Measurements from ENCODE around the gene ADD2.

ADD2 gene

DNA sequence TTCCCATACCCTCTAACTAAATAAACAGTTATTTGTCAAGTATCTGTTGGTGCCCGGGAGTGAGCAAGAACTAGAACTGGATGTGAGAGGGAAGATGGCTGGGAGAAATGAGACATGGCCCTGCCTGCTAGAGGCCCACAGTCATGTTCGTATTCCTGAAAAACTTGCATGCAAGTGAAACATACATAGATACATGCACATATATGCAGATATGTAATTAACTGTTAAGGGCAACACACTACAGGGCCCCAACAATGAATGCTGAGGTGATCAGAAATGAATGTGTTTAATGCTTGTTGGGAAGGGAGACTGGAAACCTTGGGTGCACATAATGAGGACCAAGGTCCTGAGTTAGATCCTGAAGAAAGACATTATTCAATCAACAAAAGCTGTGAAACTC, 49.8 kb downstream of the ADD2 start:
- DNase-seq = no peak

DNA sequence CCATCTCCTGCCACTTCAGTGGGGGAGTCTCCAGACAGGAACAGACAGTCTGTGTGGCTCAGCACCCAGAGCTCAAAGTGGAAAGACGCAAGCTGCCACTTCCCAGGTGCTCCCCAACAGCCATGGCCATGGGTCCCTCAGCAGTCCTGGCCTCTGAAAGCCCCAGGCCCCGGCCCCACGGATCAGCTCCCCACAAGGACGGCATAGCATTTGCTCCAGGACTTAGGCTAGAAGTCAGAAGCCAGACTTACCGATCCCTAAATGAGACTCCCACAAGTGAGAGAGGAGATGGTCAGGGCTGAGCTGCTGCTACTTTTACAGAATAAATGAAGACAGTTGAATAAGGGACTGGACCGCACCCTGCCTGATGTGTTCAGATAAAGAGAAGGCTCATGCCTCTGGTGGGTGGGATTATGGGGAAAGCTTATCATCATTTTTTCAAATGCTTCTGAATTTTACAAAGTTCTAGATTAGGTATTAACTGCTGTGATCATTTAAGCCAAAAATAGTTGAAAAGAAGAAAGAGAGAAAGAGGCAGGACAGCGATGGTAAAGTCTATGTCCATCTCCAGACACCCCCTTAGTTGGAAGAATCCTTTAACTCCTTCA, 50.5 kb downstream of the ADD2 start:
- no peak for DNase-seq

DNA sequence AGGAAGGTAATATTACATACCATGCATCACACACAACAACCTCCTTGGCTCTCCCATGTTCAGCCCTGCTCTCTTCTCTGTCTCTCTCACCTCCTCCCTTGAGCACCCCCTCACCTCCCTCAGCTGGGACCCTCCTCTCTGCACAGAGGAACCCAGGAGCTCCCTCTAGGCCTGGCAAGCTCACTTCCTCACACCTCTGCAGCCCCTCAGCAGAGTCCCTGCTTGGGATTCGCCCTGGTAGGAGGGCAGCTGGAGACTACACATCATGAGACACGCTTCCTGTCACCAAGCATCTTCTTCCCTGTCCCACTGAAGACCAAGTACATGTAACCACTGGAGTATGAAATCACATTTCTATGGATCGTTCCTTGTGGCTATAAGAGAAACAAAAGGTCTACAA, 51.0 kb downstream of the ADD2 start:
- no peak for DNase-seq

DNA sequence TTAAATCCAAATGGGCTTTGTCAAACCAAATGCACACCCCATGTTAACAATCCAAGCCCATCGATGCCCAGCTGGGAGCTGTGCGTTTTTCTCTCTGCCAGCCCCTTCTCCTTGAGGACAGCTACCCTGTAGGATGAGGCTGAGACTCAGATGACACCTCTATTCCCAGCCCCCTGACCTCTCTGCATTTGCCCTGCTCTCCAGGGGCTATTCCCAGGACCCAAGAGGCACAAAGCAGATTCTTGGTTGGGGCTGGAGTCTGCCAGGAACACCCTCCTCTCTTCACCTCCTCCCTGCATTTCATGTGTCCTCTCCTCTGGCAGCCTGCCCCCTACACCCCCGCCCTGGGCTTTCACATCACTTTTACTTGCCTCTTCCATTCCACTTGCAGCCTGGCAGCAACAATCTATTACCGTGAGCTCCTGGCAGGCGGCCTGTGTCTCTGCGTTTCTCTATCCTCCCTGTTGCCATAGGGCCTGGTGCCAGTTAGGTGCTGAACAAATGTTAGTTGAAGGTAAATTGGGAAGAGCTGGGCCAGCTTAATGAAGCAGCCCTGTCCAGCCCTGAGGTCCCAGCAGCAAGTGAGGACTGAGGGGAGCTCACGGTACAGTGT, 51.8 kb downstream of the ADD2 start:
- no peak for DNase-seq

GRCh38 chr2:70715071-70715985, 52.7 kb downstream of the ADD2 start:
- no peak for DNase-seq

- DNase-seq = no peak
Observed at GRCh38 chr2:70714141-70714905, 53.7 kb downstream of the ADD2 start.

GRCh38 chr2:70712916-70713315, 55.1 kb downstream of the ADD2 start:
- no peak for DNase-seq

DNA sequence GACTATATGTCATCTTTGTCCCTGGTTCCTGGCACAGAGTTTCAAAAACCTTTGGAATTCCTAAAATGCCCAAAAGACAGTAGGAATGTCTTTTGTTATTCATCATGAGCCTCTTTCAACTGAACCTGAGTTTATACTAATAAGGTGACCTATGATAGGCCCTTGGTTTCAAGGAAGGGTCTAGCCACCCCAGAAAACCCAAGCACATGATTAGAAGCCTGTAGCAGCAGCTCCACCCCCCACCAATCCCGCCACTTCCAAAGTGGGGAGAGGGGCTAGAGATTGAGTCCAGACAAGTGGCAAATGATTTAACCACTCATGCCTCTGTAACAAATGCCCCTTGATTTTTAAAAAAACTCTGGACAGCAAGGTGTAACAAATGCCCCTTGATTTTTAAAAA, 56.8 kb downstream of the ADD2 start:
- no peak for DNase-seq

DNA sequence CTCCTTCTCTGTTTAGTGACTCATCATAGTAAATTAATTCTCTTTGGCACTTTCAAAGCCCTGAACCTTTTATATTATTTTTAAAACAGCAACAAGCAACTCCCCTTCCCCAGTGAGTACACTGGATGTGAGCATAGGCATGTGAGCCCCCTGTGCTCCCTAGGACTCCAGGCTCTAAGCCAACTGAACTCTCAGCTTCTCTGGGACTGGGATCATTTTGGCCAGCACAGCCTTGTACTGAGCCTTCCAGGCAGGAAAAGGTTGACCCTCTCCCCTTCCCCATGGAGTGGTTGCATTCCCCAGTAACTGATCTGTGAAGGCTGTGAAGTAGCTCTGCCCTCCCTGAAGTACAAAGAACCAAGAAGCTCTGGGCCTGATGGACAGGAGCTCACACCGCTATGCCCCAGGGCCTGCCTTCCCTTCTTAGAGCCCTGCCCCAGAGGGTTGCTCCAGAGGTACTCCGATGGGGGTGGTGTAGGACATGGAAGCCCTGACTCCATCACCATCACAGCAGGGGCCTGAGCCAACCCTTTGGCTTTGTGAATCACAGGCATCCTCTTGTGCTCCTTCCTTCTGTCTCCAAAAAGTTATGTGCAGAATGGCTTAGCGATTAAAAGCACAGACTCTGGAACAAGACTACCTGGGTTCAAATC, 57.8 kb downstream of the ADD2 start:
- DNase-seq = no peak

- DNase-seq = no peak
Observed at GRCh38 chr2:70709275-70710037, 58.5 kb downstream of the ADD2 start.

DNA sequence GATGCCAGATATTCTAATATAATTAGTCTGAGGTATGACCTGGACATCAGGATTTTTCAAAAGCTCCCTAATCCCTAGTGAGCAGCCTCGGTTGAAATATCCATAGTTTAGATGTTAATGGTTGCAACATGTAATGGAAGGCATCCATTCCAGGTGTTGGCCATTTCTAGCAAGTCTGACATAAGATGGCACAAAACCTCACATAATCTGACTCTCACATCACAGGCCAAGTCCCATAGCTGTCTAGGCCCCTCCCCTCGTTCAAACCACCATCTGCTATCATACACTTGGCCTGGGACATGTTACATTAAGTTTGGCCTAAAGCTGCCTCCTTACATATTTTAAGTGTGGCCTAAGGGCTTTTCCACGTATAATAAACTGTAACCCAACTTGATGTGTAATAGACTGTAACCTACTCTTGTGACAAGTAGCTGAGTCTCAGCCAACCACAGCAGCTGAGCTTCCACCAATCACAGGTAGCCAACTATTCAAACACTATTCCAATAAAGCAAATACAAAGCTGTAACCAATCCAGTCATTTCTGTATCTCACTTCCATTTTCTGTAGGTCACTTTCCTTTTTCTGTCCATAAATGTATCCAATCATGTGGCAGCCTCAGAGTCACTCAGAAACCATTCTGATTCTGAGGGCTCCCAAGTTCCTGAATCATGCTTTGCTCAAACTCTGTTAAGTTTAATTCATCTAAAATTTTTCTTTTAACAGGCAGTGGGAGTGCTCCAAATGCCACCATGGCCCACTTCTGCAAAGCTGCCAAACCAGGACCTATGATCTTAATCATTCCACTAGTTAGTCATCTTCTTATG, 59.4 kb downstream of the ADD2 start:
- no peak for DNase-seq

DNA sequence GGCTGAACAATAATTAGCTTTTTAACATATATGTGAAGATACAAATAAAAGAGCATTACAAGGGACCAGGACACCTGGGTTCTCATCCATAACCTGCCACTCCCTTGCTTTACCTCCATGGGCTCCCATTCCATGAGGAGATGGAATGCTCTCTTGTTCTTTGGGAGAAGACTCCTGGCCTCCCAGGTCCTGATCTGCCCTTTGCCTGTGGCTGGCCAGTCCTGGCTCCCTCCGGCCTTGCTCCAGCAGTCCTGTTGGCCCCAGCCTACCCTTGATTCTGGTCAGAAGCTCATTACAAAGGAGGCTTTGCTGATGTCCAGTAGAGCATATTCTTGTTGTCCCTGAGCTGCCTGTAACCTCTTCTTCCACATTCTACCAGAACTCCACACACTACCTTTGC, 60.3 kb downstream of the ADD2 start:
- no peak for DNase-seq

DNA sequence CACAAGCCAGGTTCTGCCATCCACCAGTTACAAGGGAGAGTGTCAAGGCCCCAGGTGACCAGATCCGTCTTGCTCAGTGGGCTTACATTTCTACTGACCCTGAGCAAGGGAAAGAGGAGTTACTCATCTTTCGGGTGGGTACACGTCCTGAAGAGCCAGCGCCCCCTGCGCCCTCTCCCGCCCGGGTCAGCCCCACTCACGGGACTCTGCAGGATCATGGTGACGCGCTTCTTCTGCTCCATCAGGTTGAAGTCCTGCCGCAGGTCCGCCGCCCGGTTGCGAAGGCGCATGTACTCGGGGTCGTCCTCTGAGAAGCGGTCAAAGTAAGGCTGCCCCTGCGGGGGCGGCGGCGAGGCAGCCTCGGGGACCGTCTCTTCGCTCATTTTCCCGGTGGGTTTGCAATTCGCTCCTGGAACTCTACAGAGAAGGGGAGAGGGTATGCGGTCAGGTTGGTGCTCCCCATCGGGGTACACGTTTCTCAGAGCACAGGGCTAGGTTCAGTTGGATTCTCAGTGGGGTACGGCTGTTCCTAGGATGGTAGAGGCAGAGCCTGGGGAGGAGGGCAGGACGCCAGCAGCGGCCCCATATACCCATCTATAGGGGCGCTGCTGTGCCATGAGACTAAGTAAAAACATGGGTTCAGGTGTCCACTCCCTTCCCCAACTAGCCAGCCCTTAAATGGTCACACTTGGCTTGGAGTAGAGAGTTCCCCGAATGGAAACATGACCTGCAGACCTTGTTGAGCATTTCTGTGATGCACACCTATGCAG, 61.8 kb downstream of the ADD2 start:
- no peak for DNase-seq

DNA sequence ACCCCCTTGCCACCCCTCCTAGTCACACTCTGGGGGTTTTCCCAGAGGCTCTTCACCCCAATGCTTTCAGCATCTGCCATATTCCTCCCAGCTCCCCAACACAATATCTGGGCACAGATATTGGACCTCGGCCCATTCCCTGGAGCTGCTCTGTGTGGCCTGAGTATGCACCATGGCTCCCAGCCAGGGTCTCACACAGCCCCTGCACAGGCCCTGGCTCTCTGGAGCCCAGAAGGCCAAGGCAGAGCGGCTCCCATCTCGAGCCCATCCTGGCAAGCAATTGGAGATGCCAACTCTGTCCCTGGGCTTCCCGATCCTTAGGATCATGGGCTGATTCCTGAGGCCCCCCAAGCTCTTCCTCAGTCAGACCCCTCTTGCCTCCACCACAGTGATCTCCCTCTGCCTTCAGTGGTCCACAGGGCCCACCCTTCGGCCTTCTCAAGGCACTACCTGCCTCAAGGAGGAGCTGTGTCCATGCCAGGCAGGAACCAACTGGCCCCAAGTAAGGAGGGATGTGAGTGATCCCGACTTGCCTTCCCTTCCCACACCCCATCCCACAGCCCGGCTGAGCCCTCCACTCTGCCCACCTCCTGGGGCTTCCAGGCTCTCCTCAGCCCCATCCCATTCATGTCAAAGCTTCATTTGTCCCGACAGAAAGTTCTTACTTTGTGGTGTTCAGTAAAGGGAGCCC, 62.7 kb downstream of the ADD2 start:
- DNase-seq = no peak

GRCh38 chr2:70703900-70704549, 64.0 kb downstream of the ADD2 start:
- no peak for DNase-seq

DNA sequence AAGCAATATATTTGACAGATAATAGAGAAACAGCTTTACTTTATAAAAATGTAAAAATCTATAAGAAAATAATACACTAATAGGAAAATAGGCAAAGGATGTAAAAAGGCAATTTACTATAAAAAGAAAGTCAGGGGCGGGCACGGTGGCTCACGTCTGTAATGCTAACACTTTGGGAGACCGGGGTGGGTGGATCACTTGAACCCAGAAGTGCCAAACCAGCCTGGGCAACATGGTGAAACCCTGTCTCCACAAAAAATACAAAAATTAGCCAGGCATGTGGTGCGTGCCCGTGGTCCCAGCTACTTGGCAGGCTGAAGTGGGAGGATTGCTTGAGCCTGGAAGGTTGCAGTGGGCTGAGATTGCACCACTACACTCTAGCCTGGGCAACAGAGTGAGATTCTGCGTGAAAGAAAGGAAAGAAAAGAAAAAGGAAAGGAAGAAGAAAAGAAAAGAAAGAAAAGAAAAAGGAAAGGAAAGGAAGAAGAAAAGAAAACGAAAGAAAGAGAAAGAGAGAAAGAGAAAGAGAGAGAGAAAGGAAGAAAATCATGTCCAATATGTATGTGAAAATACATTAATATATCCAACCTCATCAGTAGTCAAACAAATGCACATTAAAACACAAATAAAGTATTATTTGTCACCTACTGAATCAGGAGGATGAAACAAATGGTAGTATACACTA, 65.1 kb downstream of the ADD2 start:
- DNase-seq = no peak

GRCh38 chr2:70698847-70699246, 69.2 kb downstream of the ADD2 start:
- no peak for DNase-seq

DNA sequence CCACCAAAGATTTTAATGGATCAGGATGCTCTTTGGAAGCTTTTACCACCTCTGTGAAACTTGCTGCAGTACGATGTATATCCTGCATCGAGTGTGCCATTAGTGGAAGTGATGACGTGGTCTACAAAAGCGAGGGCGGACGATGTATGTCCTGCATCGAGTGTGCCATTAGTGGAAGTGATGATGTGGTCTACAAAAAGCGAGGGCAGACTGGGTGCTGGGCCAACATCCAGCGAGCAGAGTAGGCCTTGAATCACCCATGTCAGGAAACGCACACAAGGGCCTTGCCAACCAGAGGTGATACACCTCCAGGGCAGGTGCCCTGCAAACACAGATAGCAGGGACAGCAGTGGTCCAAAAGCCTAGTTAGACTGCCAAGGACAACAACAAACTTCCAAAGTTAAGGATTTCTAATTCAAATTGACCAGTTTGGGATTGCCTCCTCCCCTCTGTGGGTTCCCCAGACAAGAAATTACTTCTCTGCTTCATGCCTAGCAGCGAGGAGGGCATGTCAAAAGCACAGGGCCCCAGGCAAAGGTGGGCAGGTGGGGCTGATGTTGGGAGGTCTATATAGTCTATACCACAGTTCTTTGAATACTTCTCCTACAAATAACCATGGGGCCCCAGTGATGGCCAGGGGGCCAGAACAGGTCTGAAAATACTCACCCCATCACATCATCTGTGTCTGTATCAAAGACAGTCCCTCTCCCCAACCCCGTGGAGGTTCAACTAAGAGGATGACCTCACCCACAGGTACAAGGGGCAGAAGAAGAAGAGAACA, 70.2 kb downstream of the ADD2 start:
- DNase-seq = no peak

Measured in HCEC 1CT (cell line).